Measurements from ENCODE around the gene NUP210L.
"Not testable (repeated sequence)": the region's sequence is repeated elsewhere in the genome, so short reads cannot be mapped to it uniquely, and the experiment has no call there.

Gene NUP210L

GRCh38 chr1:153985341-153985912 lies 169.4 kb downstream of the NUP210L start:
- Mint-ChIP-seq H3K9me3 (peaks cover 3% of the 10 kb centered on the region), H3K4me3 (peak overlapping the region; percentile 97), H3K36me3 (ENCODE audit: low read depth) (peaks cover 36% of the 10 kb centered on the region), H3K4me1 (peaks cover 34% of the 10 kb centered on the region), H3K27ac (peak overlapping the region; percentile 31), H3K27me3 (ENCODE audit: low read depth, poor library complexity) (no peaks in the 10 kb centered on the region)
- no peak for DNase-seq
- no peak for TF ChIP-seq CTCF (IDR thresholded peaks at IDR 0.05)

GRCh38 chr1:153984123-153984894 lies 170.6 kb downstream of the NUP210L start:
- H3K27me3 Mint-ChIP-seq (ENCODE audit: low read depth, poor library complexity), result no peaks in the 10 kb centered on the region
- H3K4me3 Mint-ChIP-seq, result peak overlapping the region; percentile 97
- DNase-seq, result no peak
- no peak for TF ChIP-seq CTCF (IDR thresholded peaks at IDR 0.05)
- peaks cover 28% of the 10 kb centered on the region for H3K4me1 Mint-ChIP-seq
- no peaks in the 10 kb centered on the region for H3K9me3 Mint-ChIP-seq
- H3K27ac Mint-ChIP-seq, result no peak overlapping the region
- peaks cover 34% of the 10 kb centered on the region for H3K36me3 Mint-ChIP-seq (ENCODE audit: low read depth)

GRCh38 chr1:153981735-153982134 lies 173.1 kb downstream of the NUP210L start:
- H3K27me3 Mint-ChIP-seq (ENCODE audit: low read depth, poor library complexity); DNase-seq; H3K27ac Mint-ChIP-seq; H3K9me3 Mint-ChIP-seq; H3K4me3 Mint-ChIP-seq: not testable (repeated sequence)
- peaks cover 42% of the 10 kb centered on the region for H3K36me3 Mint-ChIP-seq (ENCODE audit: low read depth)
- H3K4me1 Mint-ChIP-seq, result peaks cover 41% of the 10 kb centered on the region

GRCh38 chr1:153979091-153979490 lies 175.8 kb downstream of the NUP210L start:
- H3K36me3 Mint-ChIP-seq (ENCODE audit: low read depth), result peaks cover 58% of the 10 kb centered on the region
- not testable (repeated sequence) for DNase-seq; H3K9me3 Mint-ChIP-seq; H3K27me3 Mint-ChIP-seq (ENCODE audit: low read depth, poor library complexity); H3K27ac Mint-ChIP-seq
- H3K4me3 Mint-ChIP-seq, result peak overlapping the region; percentile 95
- peaks cover 31% of the 10 kb centered on the region for H3K4me1 Mint-ChIP-seq

GRCh38 chr1:153978274-153978909 lies 176.5 kb downstream of the NUP210L start:
- Mint-ChIP-seq H3K9me3 (no peaks in the 10 kb centered on the region), H3K4me3 (peak overlapping the region; percentile 95), H3K27me3 (ENCODE audit: low read depth, poor library complexity) (peaks cover 3% of the 10 kb centered on the region), H3K27ac (no peak overlapping the region), H3K36me3 (ENCODE audit: low read depth) (peaks cover 59% of the 10 kb centered on the region), H3K4me1 (peaks cover 31% of the 10 kb centered on the region)
- TF ChIP-seq CTCF (IDR thresholded peaks at IDR 0.05), result no peak
- no peak for DNase-seq

GRCh38 chr1:153977250-153978240 lies 177.3 kb downstream of the NUP210L start, which contains the start of gene JTB:
Gene JTB, minus strand, starts transcription at chr1:153977674. Its CDS starts 422 bp downstream, at chr1:153977252.
- DNase-seq, result peak; percentile 85
- Mint-ChIP-seq H3K4me3 (peak within 1 kb of the TSS; percentile 95), H3K9me3 (no peaks in the 10 kb centered on the region), H3K27me3 (ENCODE audit: low read depth, poor library complexity) (peaks cover 3% of the 10 kb centered on the region), H3K27ac (peak within 1 kb of the TSS; percentile 88), H3K36me3 (ENCODE audit: low read depth) (peaks cover 54% of the 10 kb centered on the region), H3K4me1 (peaks cover 31% of the 10 kb centered on the region)
- no peak for TF ChIP-seq CTCF (IDR thresholded peaks at IDR 0.05)
